Amniotic epithelial cell (primary cell): ENCODE data around the gene SLC39A8.
A peak's percentile ranks its signal among the peaks of the same experiment; 100 is the strongest.
"Not testable (repeated sequence)": the region's sequence is repeated elsewhere in the genome, so short reads cannot be mapped to it uniquely, and the experiment has no call there.

Experiments
- DNase-seq: peaks from one replicate; pipeline ENCODE4 v3.0.0-alpha.2; 2010; ENCODE audit warnings: low read depth

SLC39A8 gene

GRCh38 chr4:102299354-102300107, 45.8 kb downstream of the SLC39A8 start:
- DNase-seq, result peak; percentile 50

GRCh38 chr4:102298716-102299115, 46.6 kb downstream of the SLC39A8 start:
- no peak for DNase-seq

- no peak for DNase-seq
These were observed 50.0 kb downstream of the SLC39A8 start for GRCh38 chr4:102295153-102295862.

- no peak for DNase-seq
These were observed 56.8 kb downstream of the SLC39A8 start for GRCh38 chr4:102288497-102288896.

- no peak for DNase-seq
These were observed 59.5 kb downstream of the SLC39A8 start for GRCh38 chr4:102285831-102286230.

GRCh38 chr4:102281171-102281839, 64.0 kb downstream of the SLC39A8 start:
- DNase-seq, result no peak

- not testable (repeated sequence) for DNase-seq
These were observed 72.0 kb downstream of the SLC39A8 start for GRCh38 chr4:102273317-102273716.

- DNase-seq, result no peak
These were observed 73.0 kb downstream of the SLC39A8 start for GRCh38 chr4:102272318-102272717.

GRCh38 chr4:102268355-102268754, 76.9 kb downstream of the SLC39A8 start:
- no peak for DNase-seq

GRCh38 chr4:102263024-102263787, 82.1 kb downstream of the SLC39A8 start:
- DNase-seq, result peak; percentile 54

- no peak for DNase-seq
These were observed 85.6 kb downstream of the SLC39A8 start for GRCh38 chr4:102259702-102260101.

GRCh38 chr4:102259081-102259480, 86.2 kb downstream of the SLC39A8 start:
- DNase-seq, result no peak

GRCh38 chr4:102256321-102256720, 89.0 kb downstream of the SLC39A8 start:
- DNase-seq, result peak; percentile 45

GRCh38 chr4:102253860-102254259, 91.4 kb downstream of the SLC39A8 start:
- no peak for DNase-seq

- no peak for DNase-seq
These were observed 93.1 kb downstream of the SLC39A8 start for GRCh38 chr4:102252171-102252570.

GRCh38 chr4:102250341-102250740, 94.9 kb downstream of the SLC39A8 start:
- DNase-seq, result no peak

- DNase-seq, result peak; percentile 15
These were observed 98.2 kb downstream of the SLC39A8 start for GRCh38 chr4:102247041-102247440.

- no peak for DNase-seq
These were observed 98.9 kb downstream of the SLC39A8 start for GRCh38 chr4:102246416-102246815.

GRCh38 chr4:102244878-102245535, 100.3 kb downstream of the SLC39A8 start:
- no peak for DNase-seq

GRCh38 chr4:102243296-102243695, 102.0 kb downstream of the SLC39A8 start:
- not testable (repeated sequence) for DNase-seq

- no peak for DNase-seq
These were observed 110.9 kb downstream of the SLC39A8 start for GRCh38 chr4:102234243-102234838.
